K562 (cell line): ENCODE data around the gene AGXT. TPM values are rescaled to one million over a fixed set of nuclear protein-coding genes. Genes with fewer than 3 reads are reported as not detected.
A peak's percentile ranks its signal among the peaks of the same experiment; 100 is the strongest.

Source experiments
- ATAC-seq: fragments of 200-7000 bp; cut with Tn5 transposase; 3 replicates; pipeline ENCODE4 v1.9.1; 2020; ENCODE audit warnings: moderate library complexity
- BruUV-seq: library from RNA; stranded (reverse); fragments of 400-500 nt; replicated peaks from 2 replicates; lab custom pipeline; 2021; lab: Mats Ljungman, UMichigan
- CTCF ChIA-PET: fragments of 300-600 bp; formaldehyde crosslinking; extraction: SDS; loops from one replicate; lab custom pipeline; 2021; ENCODE audit warnings: low intra/inter-chr PET ratio; lab: Yijun Ruan, JAX
- POLR2A ChIA-PET: fragments of 300-600, 350-650 bp; sonication (Branson Sonifier 250); formaldehyde crosslinking; extraction: SDS; loops from one replicate; lab custom pipeline; 2021; ENCODE audit warnings: antibody characterized with exemption, inconsistent platforms; lab: Yijun Ruan, JAX
- DNase-seq, 4 experiments: peaks; one replicate each; pipeline versions ENCODE4 v3.0.0 to v3.0.0-alpha.2; 2011 to 2018; ENCODE audit warnings: low spot score in 3 of 4, mixed read lengths in 3 of 4; ENCODE audit errors: extremely low read depth in 1 of 4
- FAIRE-seq: peaks from 2 replicates; lab custom pipeline; 2011; peaks lifted over from hg19 to GRCh38; lab: Jason Lieb, UNC
- H2AFZ ChIP-seq: 2 replicates; pipeline ENCODE4 v1.6.0; 2011; ENCODE audit warnings: low read depth, low read length, control low read depth, inconsistent platforms
- H3K27ac ChIP-seq: fragments of 200-600 bp; 3 replicates; pipeline ENCODE4 v1.8.0; 2011; ENCODE audit warnings: low read depth, mild to moderate bottlenecking, control low read depth, inconsistent platforms, low read length, moderate library complexity, mixed read lengths; ENCODE audit errors: extremely low read depth
- H3K27me3 ChIP-seq, 2 experiments: fragments of 300-600 bp in 1 of 2; 2 replicates in 1 of 2; 3 replicates in 1 of 2; pipeline versions ENCODE4 v1.6.0 to v1.8.0; 2011; ENCODE audit warnings: inconsistent platforms in 2 of 2, low read length in 2 of 2, mild to moderate bottlenecking in 1 of 2, mixed read lengths in 1 of 2, moderate library complexity in 1 of 2; ENCODE audit not compliant: control insufficient read depth in 2 of 2, insufficient read depth in 2 of 2
- H3K36me3 ChIP-seq: fragments of 300-600 bp; 3 replicates; pipeline ENCODE4 v1.8.0; 2011; ENCODE audit warnings: mild to moderate bottlenecking, low read length, inconsistent platforms; ENCODE audit not compliant: control insufficient read depth, insufficient read depth
- H3K4me1 ChIP-seq, 2 experiments: fragments of 200-600 bp in 1 of 2; replicated peaks in 1 of 2; 2 replicates in 1 of 2; 3 replicates in 1 of 2; pipeline versions ENCODE4 v1.5.1 to v1.8.0; 2011; ENCODE audit warnings: inconsistent platforms in 2 of 2, low read length in 2 of 2, mild to moderate bottlenecking in 1 of 2, mixed read lengths in 1 of 2, moderate library complexity in 1 of 2; ENCODE audit not compliant: control insufficient read depth in 2 of 2, insufficient read depth in 2 of 2
- H3K4me2 ChIP-seq: 2 replicates; pipeline ENCODE4 v1.6.1; 2011; ENCODE audit warnings: low read length, control low read depth, inconsistent platforms, mixed read lengths; ENCODE audit not compliant: insufficient read depth
- H3K4me3 ChIP-seq: fragments of 200-600 bp; sonication (generic), shearing (Covaris generic); 2 replicates; pipeline ENCODE4 v1.5.1; 2016; ENCODE audit warnings: control low read depth, inconsistent platforms
- H3K79me2 ChIP-seq: fragments of 200-600 bp; 3 replicates; pipeline ENCODE4 v1.8.0; 2011; ENCODE audit warnings: low read length, inconsistent platforms; ENCODE audit not compliant: control insufficient read depth, insufficient read depth
- H3K9ac ChIP-seq, 2 experiments: 2 replicates each; pipeline versions ENCODE4 v1.6.0 to v1.6.1; 2011; ENCODE audit warnings: low read depth in 2 of 2, low read length in 2 of 2, control low read depth in 1 of 2, inconsistent platforms in 1 of 2, mild to moderate bottlenecking in 1 of 2, mixed read lengths in 1 of 2; ENCODE audit not compliant: insufficient read depth in 1 of 2
- H3K9me1 ChIP-seq: one replicate; pipeline ENCODE4 v1.6.0; 2011; ENCODE audit warnings: inconsistent platforms, mild to moderate bottlenecking, low read length, moderate library complexity; ENCODE audit not compliant: control insufficient read depth, insufficient read depth
- H3K9me3 ChIP-seq: replicated peaks from 2 replicates; pipeline ENCODE4 v1.5.1; 2011; ENCODE audit warnings: low read depth, low read length, inconsistent platforms; ENCODE audit not compliant: control insufficient read depth, insufficient read depth
- H4K20me1 ChIP-seq: replicated peaks from 2 replicates; pipeline ENCODE4 v1.6.1; 2011; ENCODE audit warnings: low read length, inconsistent platforms, mixed read lengths; ENCODE audit not compliant: control insufficient read depth, insufficient read depth
- CBX3 ChIP-seq, 2 experiments: IDR thresholded peaks; 1 replicate in 1 of 2; 2 replicates in 1 of 2; pipeline ENCODE4 v1.6.1; 2012; ENCODE audit warnings: inconsistent platforms in 2 of 2, low read length in 2 of 2, borderline replicate concordance in 1 of 2, control low read depth in 1 of 2
- NCOA6 ChIP-seq: fragments of 450-650 bp; IDR thresholded peaks from 2 replicates; pipeline ENCODE4 v1.6.1; 2017; ENCODE audit warnings: mild to moderate bottlenecking
- NR2C1 ChIP-seq, 2 experiments: fragments of 450-650 bp; IDR thresholded peaks; 2 replicates each; pipeline ENCODE4 v1.6.1; 2017; ENCODE audit warnings: mild to moderate bottlenecking in 2 of 2, antibody characterized with exemption in 1 of 2, inconsistent platforms in 1 of 2, missing compliant biosample characterization in 1 of 2, missing genetic modification characterization in 1 of 2
- RAD21 ChIP-seq, 2 experiments: fragments of 250-450 bp in 1 of 2; fragments of 450-650 bp in 1 of 2; sonication (Bioruptor Pico) in 1 of 2; formaldehyde crosslinking in 1 of 2; IDR thresholded peaks in 1 of 2; conservative IDR thresholded peaks in 1 of 2; 2 replicates each; pipeline versions ENCODE4 v1.4.0 to v1.8.0; 2020 to 2022; ENCODE audit warnings: mild to moderate bottlenecking in 2 of 2, moderate library complexity in 1 of 2
- SMC3 ChIP-seq: conservative IDR thresholded peaks from 2 replicates; pipeline ENCODE4 v1.6.1; 2011; ENCODE audit warnings: low read depth, low read length, improper control_type of control experiment; ENCODE audit not compliant: insufficient read depth
- SNIP1 ChIP-seq: fragments of 450-650 bp; IDR thresholded peaks from 2 replicates; pipeline ENCODE4 v1.7.1; 2017; ENCODE audit warnings: low read depth, mild to moderate bottlenecking
- WGBS: fragments of 100-300 bp; shearing (Covaris generic); methylation state at CpG from one replicate; pipeline ENCODE4 v1.1.6; 2016; ENCODE audit warnings: low coverage, mixed read lengths; ENCODE audit not compliant: insufficient coverage; ENCODE audit errors: missing lambda C conversion rate; 5-methylcytosine and 5-hydroxymethylcytosine counted together
- in situ Hi-C: fragments of 300-500 bp; cut with MboI; formaldehyde crosslinking; loops from 4 replicates; pipeline ENCODE4 v1.15.0; 2018; ENCODE audit warnings: inconsistent platforms, mixed read lengths
- intact Hi-C: fragments of 100-400 bp; cut with micrococcal nuclease; formaldehyde crosslinking; loops from 2 replicates; pipeline ENCODE4 v1.14.2; 2022
- polyA plus RNA-seq, 8 experiments: library from polyadenylated mRNA; depleted of rRNA in 4 of 8; stranded (reverse) in 5 of 8; unstranded in 3 of 8; fragments of >200 nt; fragmentation: Nextera tagmentation in 2 of 8; fragmentation: Illumina TruSeq in 1 of 8; extraction: Ambion mirVana in 2 of 8; extraction: Trizol in 1 of 8; gene quantifications; 2 replicates each; pipeline versions ENCODE4 v1.2.1 to v1.2.3, GENCODE V29; 2011 to 2014; ENCODE audit warnings: inconsistent platforms in 1 of 8, missing spikeins in 1 of 8
- total RNA-seq, 7 experiments: library from RNA; depleted of rRNA in 6 of 7; stranded (reverse); fragments of >200 nt in 6 of 7; fragmentation: Illumina TruSeq in 2 of 7; extraction: Trizol in 2 of 7; gene quantifications; 2 replicates each; pipeline versions ENCODE4 v1.2.1 to v1.2.3, GENCODE V29; 2011 to 2021; ENCODE audit warnings: low replicate concordance in 1 of 7
- TF ChIP-seq, protein P1 (sequence below), 2 experiments: fragments of 200-800 bp in 1 of 2; sonication (Bioruptor generic) in 1 of 2; sonication (generic) in 1 of 2; formaldehyde crosslinking in 1 of 2; IDR thresholded peaks in 1 of 2; conservative IDR thresholded peaks in 1 of 2; 2 replicates each; pipeline versions ENCODE4 v1.5.0 to v1.6.1; 2016 to 2020; ENCODE audit warnings: missing compliant biosample characterization in 1 of 2, missing genetic modification characterization in 1 of 2, missing genetic modification reagents in 1 of 2
- TF ChIP-seq, protein P2 (sequence below): sonication (generic); formaldehyde crosslinking; IDR thresholded peaks from 2 replicates; pipeline ENCODE4 v1.8.0; 2022; ENCODE audit warnings: missing genetic modification reagents, mild to moderate bottlenecking, moderate library complexity, borderline replicate concordance
- TF ChIP-seq, protein P3 (sequence below), 3 experiments: IDR thresholded peaks in 2 of 3; conservative IDR thresholded peaks in 1 of 3; 2 replicates each; pipeline ENCODE4 v1.5.1; 2011 to 2012; ENCODE audit warnings: low read length in 3 of 3, mild to moderate bottlenecking in 3 of 3, control low read depth in 2 of 3, improper control_type of control experiment in 1 of 3, inconsistent platforms in 1 of 3, low read depth in 1 of 3, mixed read lengths in 1 of 3, moderate library complexity in 1 of 3; ENCODE audit not compliant: insufficient read depth in 2 of 3
- TF ChIP-seq, protein P4 (sequence below): sonication (generic); formaldehyde crosslinking; IDR thresholded peaks from 2 replicates; pipeline ENCODE4 v1.4.0; 2020; ENCODE audit warnings: mild to moderate bottlenecking, missing genetic modification reagents

Gene AGXT
- total and polyA plus RNA-seq, 9 of the 15 experiments (the other 6 are each of a cell fraction or from before 2014, with no cell fraction given) = 0.18 TPM; not detected in 8

DNA sequence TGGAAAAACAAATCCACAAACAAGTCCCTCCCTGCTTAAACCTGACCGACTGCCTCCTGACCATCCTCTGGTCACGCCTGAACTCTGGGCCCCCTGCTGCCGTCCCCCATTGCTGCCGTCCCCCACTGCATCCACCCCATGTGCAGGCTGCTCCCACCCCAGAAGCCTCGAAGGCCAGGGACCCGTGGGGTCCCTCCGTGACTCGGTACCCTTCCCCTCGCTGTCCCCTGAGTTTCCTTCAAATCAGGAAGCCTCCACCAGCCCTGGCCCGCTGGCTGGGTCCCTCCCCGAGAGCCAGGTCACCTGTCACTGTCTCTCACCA lies 17.9 kb upstream of the AGXT start (continued):
- TF ChIP-seq, protein P1, sequence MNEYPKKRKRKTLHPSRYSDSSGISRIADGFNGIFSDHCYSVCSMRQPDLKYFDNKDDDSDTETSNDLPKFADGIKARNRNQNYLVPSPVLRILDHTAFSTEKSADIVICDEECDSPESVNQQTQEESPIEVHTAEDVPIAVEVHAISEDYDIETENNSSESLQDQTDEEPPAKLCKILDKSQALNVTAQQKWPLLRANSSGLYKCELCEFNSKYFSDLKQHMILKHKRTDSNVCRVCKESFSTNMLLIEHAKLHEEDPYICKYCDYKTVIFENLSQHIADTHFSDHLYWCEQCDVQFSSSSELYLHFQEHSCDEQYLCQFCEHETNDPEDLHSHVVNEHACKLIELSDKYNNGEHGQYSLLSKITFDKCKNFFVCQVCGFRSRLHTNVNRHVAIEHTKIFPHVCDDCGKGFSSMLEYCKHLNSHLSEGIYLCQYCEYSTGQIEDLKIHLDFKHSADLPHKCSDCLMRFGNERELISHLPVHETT (CRISPR knock-in tag; conservative IDR thresholded peaks at IDR 0.05 in 1 of 2, IDR thresholded peaks at IDR 0.05 in 1 of 2) = no peak

DNA sequence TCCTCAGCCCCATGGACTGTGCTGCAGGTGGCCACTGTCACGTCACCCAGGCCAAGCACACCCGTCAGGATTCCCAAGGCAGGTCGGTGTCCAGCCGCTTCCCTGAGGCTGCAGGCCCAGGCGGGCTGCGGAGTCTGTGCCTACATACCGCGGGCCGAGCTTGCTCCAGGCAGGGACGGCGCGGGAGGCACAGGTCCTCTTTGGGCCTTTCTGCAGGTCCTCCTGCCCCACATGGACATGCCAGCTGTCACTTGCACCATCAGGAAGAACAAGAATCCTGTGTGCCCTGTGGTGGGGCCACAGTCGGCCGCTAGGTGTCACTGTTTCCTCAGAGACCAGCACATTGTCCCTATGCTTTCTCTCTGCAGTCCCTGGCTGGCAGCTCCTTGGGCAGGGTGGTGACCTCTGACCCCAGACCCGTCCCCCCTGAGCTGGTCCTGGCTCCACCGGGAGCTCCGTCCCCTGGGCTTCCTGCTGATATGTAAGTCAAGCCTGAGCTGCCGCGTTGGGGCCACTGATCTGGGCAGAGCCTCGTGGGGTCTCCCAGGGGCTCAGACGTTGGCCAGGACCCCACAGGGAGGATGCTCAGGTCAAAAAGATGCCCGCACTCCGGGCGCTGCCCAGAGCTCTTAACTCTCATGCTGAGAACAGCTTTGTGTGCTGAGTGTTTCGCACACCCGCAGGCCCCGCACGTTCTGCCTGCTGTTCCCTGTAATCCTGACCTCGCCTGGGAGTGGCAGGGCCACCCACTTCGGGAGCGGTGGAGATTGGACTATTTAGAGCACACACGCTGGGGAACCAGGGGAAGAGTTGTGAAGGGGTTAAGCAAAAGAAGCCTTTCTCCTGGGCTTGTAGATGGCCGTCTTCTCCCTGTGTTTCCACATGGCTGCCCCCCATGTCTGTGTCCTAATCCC lies 17.3 kb upstream of the AGXT start:
- H3K4me3 ChIP-seq = no peak overlapping the region
- no peak overlapping the region for H2AFZ ChIP-seq
- no peak overlapping the region for H3K4me2 ChIP-seq
- DNase-seq (peak; percentile 71 to 75 (median 71)), ATAC-seq (peak; percentile 99), FAIRE-seq (peak; percentile 15)
- intact Hi-C loops = no loop called here
- H3K36me3 ChIP-seq = no peaks in the 10 kb centered on the region
- H3K9me3 ChIP-seq = no peaks in the 10 kb centered on the region
- H3K79me2 ChIP-seq = no peaks in the 10 kb centered on the region
- in situ Hi-C loops = no loop called here
- no TSS peak for BruUV-seq
- no peak overlapping the region; a peak in 1 of 4 replicates for H3K9ac ChIP-seq
- H3K4me1 ChIP-seq = peaks cover 0 to 12% of the 10 kb centered on the region in 2 experiments; a peak in 2 of 5 replicates
- ChIA-PET CTCF (no interaction called here), POLR2A (no interaction called here)
- no peaks in the 10 kb centered on the region for H3K9me1 ChIP-seq
- WGBS = 10% methylated on average over 26 of the region's 33 CpGs
- no peaks in the 10 kb centered on the region for H4K20me1 ChIP-seq
- H3K27ac ChIP-seq = no peak overlapping the region
- H3K27me3 ChIP-seq = peaks cover 0 to 5% of the 10 kb centered on the region in 2 experiments; a peak in 1 of 5 replicates
- TF ChIP-seq NR2C1 (IDR thresholded peaks at IDR 0.05) (peak; percentile 82), NR2C1 (tag; IDR thresholded peaks at IDR 0.05) (peak; percentile 89), RAD21 (CRISPR knock-in tag; conservative IDR thresholded peaks at IDR 0.05 in 1 of 2, IDR thresholded peaks at IDR 0.05 in 1 of 2) (peak; percentile 54 to 73), SMC3 (peak; percentile 55; the same call in 1 of the 2 replicates), SNIP1 (no peak), CBX3 (IDR thresholded peaks at IDR 0.05; ENCODE audit: borderline replicate concordance in 1 of 2, low read length in 2 of 2) (no peak), NCOA6 (no peak)
- TF ChIP-seq, protein P2, sequence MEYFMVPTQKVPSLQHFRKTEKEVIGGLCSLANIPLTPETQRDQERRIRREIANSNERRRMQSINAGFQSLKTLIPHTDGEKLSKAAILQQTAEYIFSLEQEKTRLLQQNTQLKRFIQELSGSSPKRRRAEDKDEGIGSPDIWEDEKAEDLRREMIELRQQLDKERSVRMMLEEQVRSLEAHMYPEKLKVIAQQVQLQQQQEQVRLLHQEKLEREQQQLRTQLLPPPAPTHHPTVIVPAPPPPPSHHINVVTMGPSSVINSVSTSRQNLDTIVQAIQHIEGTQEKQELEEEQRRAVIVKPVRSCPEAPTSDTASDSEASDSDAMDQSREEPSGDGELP (CRISPR knock-in tag) = peak; percentile 42
- TF ChIP-seq, protein P3, sequence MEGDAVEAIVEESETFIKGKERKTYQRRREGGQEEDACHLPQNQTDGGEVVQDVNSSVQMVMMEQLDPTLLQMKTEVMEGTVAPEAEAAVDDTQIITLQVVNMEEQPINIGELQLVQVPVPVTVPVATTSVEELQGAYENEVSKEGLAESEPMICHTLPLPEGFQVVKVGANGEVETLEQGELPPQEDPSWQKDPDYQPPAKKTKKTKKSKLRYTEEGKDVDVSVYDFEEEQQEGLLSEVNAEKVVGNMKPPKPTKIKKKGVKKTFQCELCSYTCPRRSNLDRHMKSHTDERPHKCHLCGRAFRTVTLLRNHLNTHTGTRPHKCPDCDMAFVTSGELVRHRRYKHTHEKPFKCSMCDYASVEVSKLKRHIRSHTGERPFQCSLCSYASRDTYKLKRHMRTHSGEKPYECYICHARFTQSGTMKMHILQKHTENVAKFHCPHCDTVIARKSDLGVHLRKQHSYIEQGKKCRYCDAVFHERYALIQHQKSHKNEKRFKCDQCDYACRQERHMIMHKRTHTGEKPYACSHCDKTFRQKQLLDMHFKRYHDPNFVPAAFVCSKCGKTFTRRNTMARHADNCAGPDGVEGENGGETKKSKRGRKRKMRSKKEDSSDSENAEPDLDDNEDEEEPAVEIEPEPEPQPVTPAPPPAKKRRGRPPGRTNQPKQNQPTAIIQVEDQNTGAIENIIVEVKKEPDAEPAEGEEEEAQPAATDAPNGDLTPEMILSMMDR (IDR thresholded peaks at IDR 0.05 in 2 of 3, conservative IDR thresholded peaks at IDR 0.05 in 1 of 3; ENCODE audit: insufficient read depth in 2 of 3, low read depth in 1 of 3, low read length in 3 of 3) = peak; percentile 75 to 80 (median 79)
- TF ChIP-seq, protein P4, sequence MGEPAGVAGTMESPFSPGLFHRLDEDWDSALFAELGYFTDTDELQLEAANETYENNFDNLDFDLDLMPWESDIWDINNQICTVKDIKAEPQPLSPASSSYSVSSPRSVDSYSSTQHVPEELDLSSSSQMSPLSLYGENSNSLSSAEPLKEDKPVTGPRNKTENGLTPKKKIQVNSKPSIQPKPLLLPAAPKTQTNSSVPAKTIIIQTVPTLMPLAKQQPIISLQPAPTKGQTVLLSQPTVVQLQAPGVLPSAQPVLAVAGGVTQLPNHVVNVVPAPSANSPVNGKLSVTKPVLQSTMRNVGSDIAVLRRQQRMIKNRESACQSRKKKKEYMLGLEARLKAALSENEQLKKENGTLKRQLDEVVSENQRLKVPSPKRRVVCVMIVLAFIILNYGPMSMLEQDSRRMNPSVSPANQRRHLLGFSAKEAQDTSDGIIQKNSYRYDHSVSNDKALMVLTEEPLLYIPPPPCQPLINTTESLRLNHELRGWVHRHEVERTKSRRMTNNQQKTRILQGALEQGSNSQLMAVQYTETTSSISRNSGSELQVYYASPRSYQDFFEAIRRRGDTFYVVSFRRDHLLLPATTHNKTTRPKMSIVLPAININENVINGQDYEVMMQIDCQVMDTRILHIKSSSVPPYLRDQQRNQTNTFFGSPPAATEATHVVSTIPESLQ (CRISPR knock-in tag) = no peak
